KBM-7 (cell line): ENCODE data around the gene PSMB9.

Source experiments
- DNase-seq: peaks from one replicate; pipeline ENCODE4 v3.0.0-alpha.2; 2015
- in situ Hi-C: fragments of 300-500 bp; cut with MboI; formaldehyde crosslinking; loops from 2 replicates; pipeline ENCODE4 v1.14.3; 2020; ENCODE audit warnings: low sequenced_read_pairs, low pct_unique_long_range_greater_than_20kb, mixed read lengths

The PSMB9 gene

DNA sequence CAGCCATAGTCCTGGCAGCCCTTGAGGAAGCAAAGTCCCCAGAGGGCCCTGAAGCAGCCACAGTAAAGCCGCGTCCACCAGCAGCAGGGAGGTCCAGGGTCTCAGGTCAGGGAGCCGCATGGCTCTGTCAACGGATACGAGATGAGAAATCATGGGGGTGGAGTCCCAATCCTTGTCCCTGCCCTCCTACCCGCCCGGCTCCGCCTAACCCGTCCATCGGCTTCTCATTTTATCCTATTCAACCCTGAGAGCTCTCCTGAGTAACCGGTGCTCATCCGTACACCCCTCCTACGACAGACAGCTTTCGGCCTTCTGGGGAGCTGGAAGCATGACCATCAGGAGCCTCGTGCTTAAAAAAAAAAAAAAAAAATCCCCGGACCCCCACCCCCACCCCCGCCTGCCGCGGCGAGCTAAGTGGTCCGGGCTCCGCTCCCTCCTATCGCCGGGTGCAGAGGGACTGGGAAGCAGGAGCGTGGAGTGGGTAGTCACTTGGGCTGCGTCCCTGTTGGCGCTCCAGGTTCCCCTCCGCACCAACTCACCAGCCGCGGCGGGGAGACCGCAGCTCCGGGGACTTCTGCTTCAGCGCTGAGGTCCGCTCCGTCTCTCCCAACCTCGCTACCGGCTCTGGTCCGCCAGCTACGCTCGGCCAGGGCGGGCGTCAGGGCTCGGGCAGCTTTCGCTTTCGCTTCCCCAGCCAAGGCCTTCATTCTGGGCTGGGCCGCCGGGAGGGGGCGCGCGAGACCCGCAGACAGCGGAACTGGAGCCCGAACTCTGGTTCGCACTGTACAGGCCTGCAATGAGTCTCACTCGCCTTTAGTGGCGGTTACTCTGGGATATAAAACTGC, 15.7 kb upstream of the PSMB9 start, which contains the start of gene TAP2:
TAP2 (minus strand) TSS at position 626 of the 845 bp plus-strand sequence; CDS start at position 120, 506 bp downstream.
- in situ Hi-C loops, result no loop called here

DNA sequence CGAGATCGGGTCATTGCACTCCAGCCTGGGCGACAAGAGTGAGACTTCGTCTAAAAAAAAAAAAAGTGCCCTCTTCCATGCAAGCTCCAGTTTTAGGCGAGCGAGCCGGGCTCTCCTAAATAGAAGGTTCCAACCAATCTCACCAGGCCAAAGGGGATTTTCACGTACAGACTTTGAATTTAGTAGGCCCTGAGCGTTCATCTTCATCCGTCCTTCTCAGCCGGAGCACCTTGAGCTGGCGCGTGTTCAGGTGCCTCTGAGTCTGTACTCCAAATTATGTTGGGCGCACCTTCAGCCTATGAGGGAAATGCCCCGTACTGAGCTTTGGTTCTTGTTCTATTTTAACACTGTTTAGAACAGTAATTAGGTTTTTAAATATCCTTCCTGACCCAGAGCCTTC, 14.6 kb upstream of the PSMB9 start:
- DNase-seq, result no peak
- in situ Hi-C loops, result no loop called here

More for the DNA sequence above, 15.7 kb upstream of the PSMB9 start, which contains the start of gene TAP2:
- peak; percentile 96 for DNase-seq

DNA sequence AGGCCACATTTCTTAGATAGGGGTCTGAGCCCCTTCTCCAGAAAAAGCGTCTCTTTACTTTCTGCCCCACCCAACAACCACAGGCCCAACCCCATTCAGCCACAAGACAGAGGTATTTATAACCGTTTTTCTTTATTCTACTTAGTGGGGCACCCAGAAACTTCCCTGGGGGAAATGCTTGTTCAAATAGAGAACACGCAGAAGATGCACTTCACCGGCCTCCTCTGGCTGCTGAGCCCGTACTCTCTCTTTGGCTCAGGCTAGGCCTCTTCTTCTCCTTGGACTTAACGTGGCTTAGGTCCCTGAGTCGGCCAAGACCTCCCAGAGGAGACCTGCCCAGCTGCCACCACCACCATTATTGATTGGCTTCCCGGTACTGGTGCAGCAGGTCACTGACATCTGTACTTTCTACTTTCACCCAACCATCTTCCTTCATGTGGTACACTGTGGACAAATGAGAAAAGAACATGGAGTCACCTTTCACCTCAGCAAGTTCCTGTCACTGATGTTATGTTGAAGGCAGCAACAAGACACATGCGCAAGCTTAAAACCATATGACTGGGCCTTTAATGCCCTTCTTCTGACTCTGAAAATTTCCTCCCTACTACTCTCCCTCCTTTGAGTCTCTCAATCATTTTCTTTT, 13.3 kb upstream of the PSMB9 start:
- in situ Hi-C loops, result no loop called here
- no peak for DNase-seq

GRCh38 chr6:32842021-32842650, 11.9 kb upstream of the PSMB9 start:
- DNase-seq, result no peak
- in situ Hi-C loops, result no loop called here

- in situ Hi-C loops, result no loop called here
- DNase-seq, result no peak
Observed at GRCh38 chr6:32842690-32843089, 11.3 kb upstream of the PSMB9 start.

DNA sequence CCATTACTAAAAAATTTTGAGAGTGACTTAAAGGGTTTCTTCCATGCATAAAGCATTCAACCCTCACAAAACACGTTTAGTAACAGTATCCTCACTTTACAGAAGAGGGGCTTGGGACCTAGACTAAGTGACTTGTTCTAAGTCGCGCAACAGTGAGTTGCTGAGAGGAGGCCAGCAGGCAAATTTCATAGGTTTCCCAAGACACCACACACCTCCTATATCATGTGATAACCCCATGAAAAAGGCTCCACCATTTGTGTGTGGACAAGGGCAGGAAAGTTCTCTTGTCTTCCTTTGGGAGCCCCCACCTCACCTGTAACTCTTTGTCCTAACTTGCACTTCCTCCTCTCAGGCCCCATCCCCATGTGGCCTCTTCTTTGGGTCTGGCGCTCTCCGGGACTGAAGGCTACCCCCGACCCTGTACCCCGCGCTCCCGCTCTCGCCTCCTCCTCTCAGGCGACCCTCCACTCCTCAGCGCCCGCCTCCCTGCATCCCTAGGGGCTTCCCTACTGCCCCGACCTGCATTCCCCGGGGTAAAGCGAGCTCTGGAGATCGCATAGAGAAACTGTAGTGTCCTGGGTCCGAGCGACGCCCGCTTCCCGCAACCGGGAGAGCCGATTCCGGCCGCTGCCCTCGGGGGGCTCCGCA, 10.5 kb upstream of the PSMB9 start:
- peak; percentile 26 for DNase-seq
- in situ Hi-C loops, result no loop called here

DNA sequence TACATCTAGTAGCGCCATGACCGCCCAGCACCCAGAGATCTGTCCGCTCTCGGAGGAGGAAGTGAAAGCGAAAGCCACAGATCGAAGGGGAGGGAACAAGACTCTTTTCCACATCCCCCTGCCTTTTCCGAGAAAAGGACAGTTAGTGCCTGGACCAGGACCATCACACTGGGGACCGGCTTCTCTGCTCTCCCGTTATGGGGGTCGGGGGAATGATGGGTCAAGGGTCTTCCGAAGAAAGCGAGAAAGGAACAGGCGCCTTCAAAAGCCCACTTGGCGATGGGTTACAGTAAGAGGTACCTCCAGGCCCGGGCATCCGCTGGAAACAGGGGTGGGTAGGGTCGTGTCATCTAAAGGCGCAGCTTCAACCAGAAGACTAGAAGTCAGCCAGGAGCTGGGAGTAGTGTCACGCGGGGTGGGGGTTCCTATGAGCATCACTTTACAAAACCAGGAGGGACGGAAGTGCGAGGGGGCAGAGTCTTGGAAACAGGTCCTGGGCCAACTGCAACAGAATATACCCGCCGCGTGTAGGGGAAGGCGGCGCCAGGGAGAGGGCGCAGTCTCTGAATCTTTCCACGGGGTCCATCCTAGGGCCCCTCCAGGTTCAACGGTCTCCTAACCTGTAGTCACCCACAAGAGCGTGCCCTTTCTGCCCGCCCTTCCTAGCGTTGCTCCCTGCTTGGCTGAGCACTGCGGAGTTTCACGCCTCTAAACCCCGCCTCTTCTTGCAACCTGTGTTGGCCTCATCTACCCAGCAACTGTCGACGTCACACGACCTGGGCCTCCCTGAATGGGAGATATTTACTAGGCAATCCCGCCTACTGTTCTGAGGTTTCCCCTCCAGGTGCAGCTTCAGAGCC, 9.8 kb upstream of the PSMB9 start, which contains the start of gene PSMB8:
PSMB8 (minus strand) TSS at position 69 of the 860 bp plus-strand sequence; CDS start at position 18, 51 bp downstream.
- peak; percentile 95 for DNase-seq
- in situ Hi-C loops, result no loop called here

DNA sequence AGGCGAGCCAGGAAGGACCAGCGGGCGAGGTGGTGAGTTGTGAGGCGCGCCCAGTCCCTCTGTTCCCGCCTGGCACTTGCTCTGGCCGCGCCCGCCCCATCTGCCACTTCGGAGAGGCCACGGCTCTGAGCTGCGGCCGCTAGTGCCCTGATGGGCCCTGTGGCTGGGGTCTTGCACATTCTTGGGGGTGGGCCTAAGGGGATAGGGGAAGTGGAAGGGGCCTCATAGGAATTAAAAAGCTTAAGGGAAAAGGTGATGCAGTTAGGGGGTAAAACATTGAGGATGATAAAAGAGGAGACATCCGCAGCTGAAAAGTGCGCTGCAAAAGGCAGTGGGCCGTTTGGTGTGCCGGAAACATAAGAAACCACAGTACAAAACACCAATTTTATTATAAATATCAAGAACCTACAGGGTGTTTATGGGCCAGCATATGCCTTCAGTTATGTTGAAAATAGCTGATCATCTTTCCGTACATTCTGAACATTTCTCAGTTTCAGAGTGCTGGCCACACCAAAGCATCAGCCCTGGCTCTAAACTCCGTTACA, 9.1 kb upstream of the PSMB9 start:
- peak; percentile 18 for DNase-seq
- in situ Hi-C loops, result no loop called here

DNA sequence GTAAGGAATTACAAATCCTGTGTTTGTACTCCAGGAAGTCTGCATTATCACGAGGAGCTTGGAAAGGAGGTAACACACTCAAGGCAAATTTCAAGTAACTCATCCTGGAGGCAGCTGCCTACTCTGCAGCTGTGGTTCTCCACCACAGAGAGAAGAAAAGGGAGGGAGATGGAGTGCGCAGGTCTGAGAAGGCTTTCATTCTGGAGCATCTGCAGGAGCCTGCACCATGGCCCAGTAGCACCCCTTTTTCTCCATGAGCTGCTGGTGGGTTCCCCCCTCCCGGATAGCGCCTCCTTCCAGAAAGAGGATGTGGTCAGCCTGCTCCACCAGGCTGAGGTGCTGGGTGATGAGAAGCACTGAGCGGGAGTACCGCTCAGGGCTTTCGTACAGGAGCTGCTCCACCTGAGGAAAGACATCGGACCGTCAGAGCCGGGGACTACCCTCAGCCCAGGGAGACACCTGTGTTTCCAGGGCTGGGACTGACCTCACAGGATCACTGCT, 8.6 kb upstream of the PSMB9 start:
- in situ Hi-C loops, result no loop called here

GRCh38 chr6:32847004-32847403, 7.0 kb upstream of the PSMB9 start:
- in situ Hi-C loops, result no loop called here
- no peak for DNase-seq

More for the DNA sequence above, 8.6 kb upstream of the PSMB9 start:
- peak; percentile 47 for DNase-seq

- in situ Hi-C loops, result no loop called here
- no peak for DNase-seq
Observed at GRCh38 chr6:32847795-32848194, 6.2 kb upstream of the PSMB9 start.

DNA sequence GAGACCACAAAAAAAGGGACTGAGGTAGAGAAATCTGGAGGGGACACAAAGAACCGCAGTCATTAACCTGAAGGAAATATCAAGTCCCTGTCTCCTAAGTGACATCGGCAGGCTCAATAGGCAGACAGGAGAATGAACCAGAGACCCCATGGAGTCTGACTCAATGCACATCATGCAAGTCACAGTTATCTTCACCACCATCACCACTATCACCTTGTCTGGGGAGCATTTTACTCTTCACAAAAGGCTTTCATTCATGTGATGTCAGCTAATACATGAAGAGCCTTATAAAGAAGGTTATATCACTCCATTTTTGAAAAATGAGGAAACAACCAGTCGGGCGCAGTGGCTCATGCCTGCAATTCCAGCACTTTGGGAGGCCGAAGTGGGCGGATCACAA, 4.9 kb upstream of the PSMB9 start:
- in situ Hi-C loops, result no loop called here
- DNase-seq, result no peak

- in situ Hi-C loops, result no loop called here
- DNase-seq, result no peak
Observed at GRCh38 chr6:32851025-32851424, 3.0 kb upstream of the PSMB9 start.

DNA sequence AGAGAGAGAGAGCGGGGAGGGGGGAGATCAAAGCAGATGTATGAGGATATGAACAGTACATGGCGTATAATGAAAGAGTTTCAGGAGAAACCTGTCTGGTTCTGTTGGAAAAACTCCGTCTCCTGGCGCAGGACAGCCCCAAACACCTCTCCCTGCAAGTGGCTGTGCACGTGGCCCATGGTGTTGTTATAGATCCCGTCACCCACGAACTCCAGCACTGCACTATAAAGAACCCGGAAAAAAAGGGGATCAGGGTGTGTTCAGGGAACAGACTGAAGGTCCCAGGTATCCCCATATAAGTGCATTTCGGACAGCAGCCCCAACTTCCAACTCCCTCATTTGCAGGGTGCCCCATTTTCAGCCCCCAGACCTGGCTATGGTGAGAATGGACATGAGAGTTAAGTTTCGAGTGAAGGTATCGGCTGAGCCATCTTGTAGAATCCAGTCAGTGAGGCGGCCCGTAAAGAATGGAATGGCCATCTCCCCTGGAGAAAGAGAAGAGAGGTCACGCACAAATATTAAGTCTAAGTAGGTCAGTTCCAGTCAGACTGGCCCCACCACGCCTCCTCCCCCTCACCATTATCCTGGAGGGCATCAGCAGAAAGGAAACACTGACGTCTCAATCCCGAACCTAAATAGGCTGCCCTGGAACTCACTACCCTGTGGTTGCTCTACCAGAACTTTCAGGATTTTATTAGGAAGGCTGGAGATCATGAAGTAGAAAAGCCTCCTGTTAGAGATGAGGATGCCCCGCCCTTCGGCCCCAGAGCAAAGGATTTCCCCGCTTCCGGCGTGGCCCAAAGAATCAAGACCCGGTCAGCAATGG, 1.8 kb upstream of the PSMB9 start:
- DNase-seq, result no peak
- in situ Hi-C loops, result no loop called here

GRCh38 chr6:32852844-32853540, 1.0 kb upstream of the PSMB9 start:
- in situ Hi-C loops, result no loop called here
- DNase-seq, result no peak

DNA sequence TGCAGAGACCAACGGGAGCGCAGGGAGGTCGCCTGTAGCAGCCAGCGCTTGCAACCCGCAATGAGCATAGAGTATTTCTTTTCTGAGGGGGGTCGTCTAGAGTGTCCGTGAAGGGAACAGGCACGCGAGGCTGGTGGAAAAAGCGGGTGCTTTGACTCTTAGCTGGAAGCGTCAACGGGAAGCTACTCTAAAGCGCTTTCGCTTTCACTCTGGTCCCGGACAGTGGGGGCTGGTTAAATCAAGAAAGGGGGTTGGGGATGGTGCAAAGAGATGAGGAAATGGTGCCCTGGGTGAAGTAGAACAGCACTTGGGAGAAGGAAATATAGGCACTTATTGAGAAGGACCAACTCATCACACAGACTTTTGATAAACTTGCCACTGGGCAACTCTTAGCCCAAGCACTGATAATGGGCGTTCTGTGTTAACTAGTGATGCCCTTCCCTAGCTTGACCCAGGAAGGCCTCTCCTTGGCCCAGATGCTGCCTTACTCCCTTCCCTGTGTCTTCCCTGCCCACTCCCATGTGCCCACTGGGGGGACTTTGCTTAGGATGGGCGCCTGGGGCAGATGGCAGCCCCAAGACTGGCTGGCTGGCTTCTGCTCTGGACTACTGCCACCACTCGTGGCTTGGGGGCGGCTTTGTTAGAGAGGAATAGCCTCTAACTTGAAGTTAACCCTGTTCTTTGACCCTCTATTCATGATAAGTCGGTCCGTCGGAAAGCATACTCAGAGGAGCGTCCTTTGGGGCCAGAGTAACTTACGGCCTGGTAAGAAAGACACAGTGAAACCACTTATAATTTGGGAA, 585 bp downstream of the PSMB9 start:
- no peak for DNase-seq
- in situ Hi-C loops, result no loop called here
